ENCODE measurements around the gene TMEM266.

Gene TMEM266

DNA sequence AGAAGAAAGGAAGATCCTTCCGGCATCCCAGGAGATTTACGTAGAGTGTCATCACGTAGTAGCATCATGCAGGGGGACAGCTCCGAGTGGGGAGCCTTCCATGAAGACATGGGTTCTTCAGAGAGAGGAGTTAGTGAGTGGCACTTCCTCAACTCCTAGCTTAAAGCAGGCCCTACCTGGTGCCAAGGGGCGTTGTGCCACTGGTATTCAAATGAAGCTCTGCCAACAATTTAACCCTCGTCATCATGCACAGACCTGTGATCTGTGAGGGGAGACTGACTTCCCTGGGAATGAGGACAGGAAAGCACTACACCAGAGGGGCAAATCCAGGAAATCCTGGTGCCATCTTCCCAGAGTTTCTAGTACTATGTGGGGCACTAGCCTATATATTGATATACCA is 59.0 kb downstream of the TMEM266 start:
- TF ChIP-seq, protein P1, sequence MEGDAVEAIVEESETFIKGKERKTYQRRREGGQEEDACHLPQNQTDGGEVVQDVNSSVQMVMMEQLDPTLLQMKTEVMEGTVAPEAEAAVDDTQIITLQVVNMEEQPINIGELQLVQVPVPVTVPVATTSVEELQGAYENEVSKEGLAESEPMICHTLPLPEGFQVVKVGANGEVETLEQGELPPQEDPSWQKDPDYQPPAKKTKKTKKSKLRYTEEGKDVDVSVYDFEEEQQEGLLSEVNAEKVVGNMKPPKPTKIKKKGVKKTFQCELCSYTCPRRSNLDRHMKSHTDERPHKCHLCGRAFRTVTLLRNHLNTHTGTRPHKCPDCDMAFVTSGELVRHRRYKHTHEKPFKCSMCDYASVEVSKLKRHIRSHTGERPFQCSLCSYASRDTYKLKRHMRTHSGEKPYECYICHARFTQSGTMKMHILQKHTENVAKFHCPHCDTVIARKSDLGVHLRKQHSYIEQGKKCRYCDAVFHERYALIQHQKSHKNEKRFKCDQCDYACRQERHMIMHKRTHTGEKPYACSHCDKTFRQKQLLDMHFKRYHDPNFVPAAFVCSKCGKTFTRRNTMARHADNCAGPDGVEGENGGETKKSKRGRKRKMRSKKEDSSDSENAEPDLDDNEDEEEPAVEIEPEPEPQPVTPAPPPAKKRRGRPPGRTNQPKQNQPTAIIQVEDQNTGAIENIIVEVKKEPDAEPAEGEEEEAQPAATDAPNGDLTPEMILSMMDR (IDR thresholded peaks at IDR 0.05; ENCODE audit: low read depth, low read length, missing control alignments) = no peak
- DNase-seq (ENCODE audit: low read depth) = no peak

DNA sequence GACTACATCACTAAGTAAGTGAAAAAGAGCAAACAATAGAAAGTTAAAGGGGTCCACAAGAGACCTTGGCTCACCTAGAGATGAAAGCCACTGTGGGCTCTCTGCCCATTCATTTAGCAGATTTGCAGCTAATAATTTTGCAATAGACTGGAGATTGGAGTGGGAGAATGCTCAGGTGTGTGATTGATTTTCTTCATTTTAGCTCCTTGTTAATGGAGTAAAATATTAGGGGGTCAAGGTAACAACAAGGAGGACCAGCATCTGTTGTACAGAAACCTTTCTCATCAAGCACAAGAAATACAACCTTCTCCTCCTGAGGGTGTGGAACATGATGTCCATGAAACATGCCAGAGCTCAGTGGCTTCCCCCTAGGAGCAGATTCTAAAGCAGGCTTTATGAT is 63.2 kb downstream of the TMEM266 start:
- no peak for DNase-seq (ENCODE audit: low read depth)
- TF ChIP-seq, protein P1 (IDR thresholded peaks at IDR 0.05; ENCODE audit: low read depth, low read length, missing control alignments) = no peak
- no peak overlapping the region for H3K4me3 ChIP-seq (ENCODE audit: low read depth, low read length)

More for the DNA sequence above, 59.0 kb downstream of the TMEM266 start:
- H3K4me3 ChIP-seq (ENCODE audit: low read depth, low read length) = no peak overlapping the region

DNA sequence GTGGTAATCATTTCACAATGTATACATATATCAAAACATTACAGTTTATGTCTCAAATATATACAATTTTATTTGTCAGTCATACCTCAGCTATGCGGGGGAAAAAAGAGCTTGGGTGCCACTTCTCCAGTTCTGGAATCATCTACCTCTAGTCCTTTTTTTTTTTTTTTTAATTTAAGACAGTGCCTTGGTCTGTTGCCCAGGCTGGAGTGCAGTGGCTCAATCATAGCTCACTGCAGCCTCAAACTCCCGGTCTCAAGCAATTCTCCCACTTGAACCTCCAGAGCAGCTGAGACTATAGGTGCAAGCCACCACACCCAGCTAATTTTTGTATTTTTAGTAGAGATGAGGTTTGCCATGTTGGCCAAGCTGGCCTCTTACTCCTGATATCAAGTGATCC is 67.4 kb downstream of the TMEM266 start:
- TF ChIP-seq, protein P1 (IDR thresholded peaks at IDR 0.05; ENCODE audit: low read depth, low read length, missing control alignments) = no peak
- no peak for DNase-seq (ENCODE audit: low read depth)

DNA sequence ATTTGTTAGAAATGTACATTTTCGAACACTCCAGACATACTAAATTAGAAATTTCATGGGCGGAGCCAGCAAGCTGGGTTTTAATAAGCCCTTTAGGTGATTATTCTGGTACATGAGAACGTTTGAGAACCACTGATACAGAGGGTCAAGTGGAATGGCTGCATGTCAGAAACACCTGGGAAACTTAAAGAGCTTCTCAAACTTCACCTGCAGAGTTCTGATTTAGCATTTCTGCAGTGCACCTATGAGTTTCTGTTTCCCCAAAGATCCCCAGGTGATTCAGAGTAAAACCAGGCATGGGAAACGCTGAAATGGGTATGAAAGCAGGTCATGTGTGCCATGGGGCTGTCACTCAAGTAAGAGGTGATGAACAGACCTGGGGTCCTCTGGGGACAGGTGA is 68.1 kb downstream of the TMEM266 start:
- H3K4me3 ChIP-seq (ENCODE audit: low read depth, low read length) = no peak overlapping the region
- no peak for DNase-seq (ENCODE audit: low read depth)
- TF ChIP-seq, protein P1 (IDR thresholded peaks at IDR 0.05; ENCODE audit: low read depth, low read length, missing control alignments) = no peak

More for the DNA sequence above, 67.4 kb downstream of the TMEM266 start:
- H3K4me3 ChIP-seq (ENCODE audit: low read depth, low read length) = no peak overlapping the region

GRCh38 chr15:76134537-76134936 is 74.8 kb downstream of the TMEM266 start:
- no peak for DNase-seq (ENCODE audit: low read depth)
- no peak overlapping the region for H3K4me3 ChIP-seq (ENCODE audit: low read depth, low read length)
- TF ChIP-seq, protein P1 (IDR thresholded peaks at IDR 0.05; ENCODE audit: low read depth, low read length, missing control alignments) = no peak

DNA sequence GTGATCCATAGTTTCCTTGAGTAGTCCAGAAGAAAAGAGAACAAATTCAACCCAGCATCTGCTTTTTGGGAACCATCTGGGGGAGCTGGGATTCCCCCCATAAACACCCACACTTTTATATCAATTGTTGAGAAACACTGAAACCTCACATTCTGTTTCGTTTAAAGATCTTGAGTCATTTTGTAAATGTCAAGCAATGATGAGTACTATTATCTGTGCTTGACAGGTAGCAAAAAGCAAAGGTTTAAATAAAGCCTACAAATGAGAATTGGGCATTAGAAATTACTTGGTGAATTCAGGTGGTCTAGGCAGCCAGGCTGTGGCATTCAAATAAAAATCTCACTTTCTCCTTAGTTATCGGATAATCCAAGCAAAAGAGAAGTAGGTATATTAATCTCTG is 75.7 kb downstream of the TMEM266 start:
- DNase-seq (ENCODE audit: low read depth) = no peak
- no peak overlapping the region for H3K4me3 ChIP-seq (ENCODE audit: low read depth, low read length)
- TF ChIP-seq, protein P1 (IDR thresholded peaks at IDR 0.05; ENCODE audit: low read depth, low read length, missing control alignments) = no peak

DNA sequence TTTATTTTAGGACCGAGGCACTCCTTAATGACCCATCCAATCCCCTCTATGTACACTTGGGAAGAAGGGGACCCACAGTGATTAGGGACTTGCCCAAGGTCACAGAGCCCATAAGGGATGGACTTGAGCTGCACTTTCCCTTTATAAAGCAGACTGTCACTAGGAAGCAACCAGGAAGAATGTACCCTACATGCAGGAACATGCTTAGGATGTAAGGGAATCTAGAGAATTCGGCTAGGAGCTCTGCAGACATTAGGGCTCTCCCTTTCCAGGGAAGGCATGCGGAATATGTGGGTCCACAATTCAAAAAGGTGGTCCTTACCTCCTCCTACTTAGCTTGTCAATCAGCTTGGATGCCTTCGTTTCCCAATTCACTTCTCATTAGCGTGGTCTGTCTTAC is 78.7 kb downstream of the TMEM266 start:
- DNase-seq (ENCODE audit: low read depth) = no peak
- H3K4me3 ChIP-seq (ENCODE audit: low read depth, low read length) = no peak overlapping the region
- TF ChIP-seq, protein P1 (IDR thresholded peaks at IDR 0.05; ENCODE audit: low read depth, low read length, missing control alignments) = no peak

Data from GM12864 (cell line).